Endodermal cell (in vitro differentiated cells): Measurements from ENCODE around the gene GNAQ. TPM values are rescaled to one million over a fixed set of nuclear protein-coding genes. Genes with fewer than 3 reads are reported as not detected.

ENCODE experiments used
- DNase-seq: peaks from one replicate; pipeline ENCODE4 v3.0.0-alpha.2; 2017
- H3K27ac ChIP-seq: 2 replicates; pipeline ENCODE4 v1.5.1; 2013; ENCODE audit warnings: mild to moderate bottlenecking, low read depth, low read length, moderate library complexity
- H3K27me3 ChIP-seq: 2 replicates; pipeline ENCODE4 v1.6.1; 2013; ENCODE audit warnings: mild to moderate bottlenecking, low read length, moderate library complexity; ENCODE audit not compliant: insufficient read depth, control insufficient read depth, poor library complexity, severe bottlenecking
- H3K36me3 ChIP-seq: 2 replicates; pipeline ENCODE4 v1.7.0; 2013; ENCODE audit warnings: mild to moderate bottlenecking, low read length, moderate library complexity; ENCODE audit not compliant: control insufficient read depth, insufficient read depth
- H3K4me1 ChIP-seq: one replicate; pipeline ENCODE4 v1.7.0; 2013; ENCODE audit warnings: low read length; ENCODE audit not compliant: control insufficient read depth, insufficient read depth
- H3K4me3 ChIP-seq: 2 replicates; pipeline ENCODE4 v1.5.1; 2013; ENCODE audit warnings: mild to moderate bottlenecking, low read length, moderate library complexity
- H3K9ac ChIP-seq: 2 replicates; pipeline ENCODE4 v1.6.1; 2013; ENCODE audit warnings: mild to moderate bottlenecking, low read length, moderate library complexity; ENCODE audit not compliant: poor library complexity, severe bottlenecking; ENCODE audit errors: extremely low read depth
- H3K9me3 ChIP-seq: 2 replicates; pipeline ENCODE4 v1.6.1; 2013; ENCODE audit warnings: mild to moderate bottlenecking, low read length, moderate library complexity; ENCODE audit not compliant: control insufficient read depth
- H3K27ac Mint-ChIP-seq: 2 replicates; pipeline ENCODE4 v1.8.0; 2020; ENCODE audit warnings: mixed read lengths
- H3K27me3 Mint-ChIP-seq: 2 replicates; pipeline ENCODE4 v1.8.0; 2021; ENCODE audit warnings: mild to moderate bottlenecking, mixed read lengths; ENCODE audit not compliant: insufficient read depth
- H3K36me3 Mint-ChIP-seq: 2 replicates; pipeline ENCODE4 v1.8.0; 2020; ENCODE audit warnings: low read depth, mixed read lengths
- H3K4me1 Mint-ChIP-seq: 2 replicates; pipeline ENCODE4 v1.8.0; 2020; ENCODE audit warnings: mixed read lengths
- H3K4me3 Mint-ChIP-seq: 2 replicates; pipeline ENCODE4 v1.8.0; 2020; ENCODE audit warnings: mild to moderate bottlenecking, moderate library complexity, mixed read lengths
- H3K9me3 Mint-ChIP-seq: 2 replicates; pipeline ENCODE4 v1.8.0; 2020; ENCODE audit warnings: mild to moderate bottlenecking, mixed read lengths
- WGBS, 2 experiments: methylation state at CpG; one replicate each; pipeline versions ENCODE4 v1.1.5 to v1.1.7; 2013; ENCODE audit warnings: missing lambda C conversion rate in 2 of 2, mixed read lengths in 1 of 2; ENCODE audit not compliant: insufficient coverage in 1 of 2, insufficient read length in 1 of 2; 5-methylcytosine and 5-hydroxymethylcytosine counted together
- total RNA-seq, 2 donors: library from RNA; stranded (reverse); fragmentation: NEBNext Ultra II Directional in 1 of 2; extraction: Animal tissue kit (Norgen Biotek cat#: 25700) in 1 of 2; gene quantifications; 2 replicates in 1 of 2; 3 replicates in 1 of 2; pipeline ENCODE4 v1.2.1, GENCODE V29; 2021
- TF ChIP-seq, protein P1 (sequence below): fragments of 200-600 bp; sonication (generic); conservative IDR thresholded peaks from 2 replicates; pipeline ENCODE4 v1.5.0; 2021; ENCODE audit warnings: antibody characterized with exemption, mild to moderate bottlenecking

Gene GNAQ
- total RNA-seq, 2 donors from 2014 or later = 46.0 to 57.6 TPM

- H3K4me1 ChIP-seq = peaks cover 11% of the 10 kb centered on the region
- TF ChIP-seq, protein P1, sequence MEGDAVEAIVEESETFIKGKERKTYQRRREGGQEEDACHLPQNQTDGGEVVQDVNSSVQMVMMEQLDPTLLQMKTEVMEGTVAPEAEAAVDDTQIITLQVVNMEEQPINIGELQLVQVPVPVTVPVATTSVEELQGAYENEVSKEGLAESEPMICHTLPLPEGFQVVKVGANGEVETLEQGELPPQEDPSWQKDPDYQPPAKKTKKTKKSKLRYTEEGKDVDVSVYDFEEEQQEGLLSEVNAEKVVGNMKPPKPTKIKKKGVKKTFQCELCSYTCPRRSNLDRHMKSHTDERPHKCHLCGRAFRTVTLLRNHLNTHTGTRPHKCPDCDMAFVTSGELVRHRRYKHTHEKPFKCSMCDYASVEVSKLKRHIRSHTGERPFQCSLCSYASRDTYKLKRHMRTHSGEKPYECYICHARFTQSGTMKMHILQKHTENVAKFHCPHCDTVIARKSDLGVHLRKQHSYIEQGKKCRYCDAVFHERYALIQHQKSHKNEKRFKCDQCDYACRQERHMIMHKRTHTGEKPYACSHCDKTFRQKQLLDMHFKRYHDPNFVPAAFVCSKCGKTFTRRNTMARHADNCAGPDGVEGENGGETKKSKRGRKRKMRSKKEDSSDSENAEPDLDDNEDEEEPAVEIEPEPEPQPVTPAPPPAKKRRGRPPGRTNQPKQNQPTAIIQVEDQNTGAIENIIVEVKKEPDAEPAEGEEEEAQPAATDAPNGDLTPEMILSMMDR = no peak
- Mint-ChIP-seq H3K27me3 (no peaks in the 10 kb centered on the region), H3K27ac (no peak overlapping the region), H3K36me3 (peaks cover 2% of the 10 kb centered on the region), H3K4me3 (no peak overlapping the region), H3K9me3 (no peaks in the 10 kb centered on the region), H3K4me1 (peaks cover 46% of the 10 kb centered on the region)
- WGBS, 2 experiments = 50% methylated on average over 5 of the region's 5 CpGs; no CpG with 5 or more reads in 1 of the 2 experiments
- no peaks in the 10 kb centered on the region for H3K9me3 ChIP-seq
- H3K27ac ChIP-seq = no peak overlapping the region
- peak overlapping the region; percentile 39 for H3K4me3 ChIP-seq
- H3K9ac ChIP-seq = no peak overlapping the region
- no peaks in the 10 kb centered on the region for H3K27me3 ChIP-seq
- no peaks in the 10 kb centered on the region for H3K36me3 ChIP-seq
- peak; percentile 76 for DNase-seq
Observed at GRCh38 chr9:77960356-77961153, 71.1 kb downstream of the GNAQ start.

DNA sequence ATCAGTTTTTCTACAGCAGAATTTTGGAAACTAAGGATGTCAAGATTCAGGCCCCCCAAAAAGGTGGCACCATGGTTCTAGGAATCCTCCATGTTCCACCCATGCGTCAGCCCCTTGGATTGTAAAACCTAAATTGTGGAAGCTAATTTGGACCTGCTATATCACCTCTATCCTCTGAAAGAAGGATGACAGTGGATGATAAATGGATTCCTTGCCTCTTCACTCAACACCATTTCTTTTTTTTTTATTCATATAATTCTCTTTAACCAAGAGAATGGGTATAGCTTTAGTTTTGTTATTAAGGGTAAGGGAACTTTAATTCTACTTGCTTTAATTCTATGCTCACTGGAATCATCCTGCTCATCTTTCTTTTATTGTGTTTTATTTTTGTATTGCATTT is 71.8 kb downstream of the GNAQ start:
- Mint-ChIP-seq H3K27me3 (no peaks in the 10 kb centered on the region), H3K4me1 (peaks cover 42% of the 10 kb centered on the region), H3K36me3 (peaks cover 2% of the 10 kb centered on the region), H3K4me3 (no peak overlapping the region), H3K27ac (no peak overlapping the region), H3K9me3 (no peaks in the 10 kb centered on the region)
- DNase-seq = no peak
- H3K9me3 ChIP-seq = no peaks in the 10 kb centered on the region
- no peaks in the 10 kb centered on the region for H3K27me3 ChIP-seq
- TF ChIP-seq, protein P1 = no peak
- no peak overlapping the region for H3K27ac ChIP-seq
- no peaks in the 10 kb centered on the region for H3K36me3 ChIP-seq
- H3K4me1 ChIP-seq = peaks cover 11% of the 10 kb centered on the region
- H3K9ac ChIP-seq = no peak overlapping the region
- peak overlapping the region; percentile 6 for H3K4me3 ChIP-seq
- WGBS, 2 experiments = 100% methylated on average over 1 of the region's 1 CpG

GRCh38 chr9:77957652-77958051 is 74.0 kb downstream of the GNAQ start:
- no peak overlapping the region for H3K4me3 ChIP-seq
- peaks cover 11% of the 10 kb centered on the region for H3K4me1 ChIP-seq
- WGBS, 2 experiments = 88 to 92% methylated on average over 4 to 5 of the region's 5 CpGs
- peak overlapping the region; percentile 18 for H3K27ac Mint-ChIP-seq
- H3K36me3 ChIP-seq = no peaks in the 10 kb centered on the region
- no peaks in the 10 kb centered on the region for H3K9me3 Mint-ChIP-seq
- H3K27me3 Mint-ChIP-seq = no peaks in the 10 kb centered on the region
- TF ChIP-seq, protein P1 = no peak
- no peaks in the 10 kb centered on the region for H3K27me3 ChIP-seq
- no peaks in the 10 kb centered on the region for H3K36me3 Mint-ChIP-seq
- no peak overlapping the region for H3K4me3 Mint-ChIP-seq
- H3K27ac ChIP-seq = no peak overlapping the region
- H3K9ac ChIP-seq = no peak overlapping the region
- no peaks in the 10 kb centered on the region for H3K9me3 ChIP-seq
- no peak for DNase-seq
- H3K4me1 Mint-ChIP-seq = peaks cover 52% of the 10 kb centered on the region
